Choroid plexus epithelial cell (primary cell): ENCODE measurements around the gene SENP7.

Experiments
- DNase-seq: peaks from one replicate; pipeline ENCODE4 v3.0.0-alpha.2; 2010; ENCODE audit warnings: low read depth
- H3K4me3 ChIP-seq: 2 replicates; pipeline ENCODE4 v1.5.1; 2011; ENCODE audit warnings: low read depth, mild to moderate bottlenecking, control low read depth, low read length, moderate library complexity
- TF ChIP-seq, protein P1 (sequence below): conservative IDR thresholded peaks from 2 replicates; pipeline ENCODE4 v1.5.1; 2011; ENCODE audit warnings: low read depth, mild to moderate bottlenecking, control low read depth, inconsistent platforms, low read length, moderate library complexity

The SENP7 gene

DNA sequence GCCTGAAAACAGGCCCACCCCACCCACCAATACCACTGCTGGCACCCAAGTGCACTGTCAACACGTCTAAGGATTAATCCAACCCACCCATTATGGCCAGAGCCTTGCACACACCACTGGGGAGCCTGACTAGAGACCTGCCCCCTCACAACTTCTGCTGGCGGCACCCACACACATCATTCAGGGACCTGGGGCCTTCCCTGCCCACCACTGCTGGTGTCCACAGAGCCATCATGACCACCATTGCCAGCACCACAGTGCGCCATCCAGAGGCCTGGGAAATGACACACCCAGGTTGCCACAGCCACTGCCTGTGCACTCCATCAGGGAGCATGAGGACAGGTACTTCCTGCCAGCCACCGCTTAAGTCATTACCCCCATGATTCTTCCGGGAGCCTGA is 125.7 kb downstream of the SENP7 start:
- DNase-seq: no peak
- TF ChIP-seq, protein P1, sequence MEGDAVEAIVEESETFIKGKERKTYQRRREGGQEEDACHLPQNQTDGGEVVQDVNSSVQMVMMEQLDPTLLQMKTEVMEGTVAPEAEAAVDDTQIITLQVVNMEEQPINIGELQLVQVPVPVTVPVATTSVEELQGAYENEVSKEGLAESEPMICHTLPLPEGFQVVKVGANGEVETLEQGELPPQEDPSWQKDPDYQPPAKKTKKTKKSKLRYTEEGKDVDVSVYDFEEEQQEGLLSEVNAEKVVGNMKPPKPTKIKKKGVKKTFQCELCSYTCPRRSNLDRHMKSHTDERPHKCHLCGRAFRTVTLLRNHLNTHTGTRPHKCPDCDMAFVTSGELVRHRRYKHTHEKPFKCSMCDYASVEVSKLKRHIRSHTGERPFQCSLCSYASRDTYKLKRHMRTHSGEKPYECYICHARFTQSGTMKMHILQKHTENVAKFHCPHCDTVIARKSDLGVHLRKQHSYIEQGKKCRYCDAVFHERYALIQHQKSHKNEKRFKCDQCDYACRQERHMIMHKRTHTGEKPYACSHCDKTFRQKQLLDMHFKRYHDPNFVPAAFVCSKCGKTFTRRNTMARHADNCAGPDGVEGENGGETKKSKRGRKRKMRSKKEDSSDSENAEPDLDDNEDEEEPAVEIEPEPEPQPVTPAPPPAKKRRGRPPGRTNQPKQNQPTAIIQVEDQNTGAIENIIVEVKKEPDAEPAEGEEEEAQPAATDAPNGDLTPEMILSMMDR: no peak
- H3K4me3 ChIP-seq: no peak overlapping the region

DNA sequence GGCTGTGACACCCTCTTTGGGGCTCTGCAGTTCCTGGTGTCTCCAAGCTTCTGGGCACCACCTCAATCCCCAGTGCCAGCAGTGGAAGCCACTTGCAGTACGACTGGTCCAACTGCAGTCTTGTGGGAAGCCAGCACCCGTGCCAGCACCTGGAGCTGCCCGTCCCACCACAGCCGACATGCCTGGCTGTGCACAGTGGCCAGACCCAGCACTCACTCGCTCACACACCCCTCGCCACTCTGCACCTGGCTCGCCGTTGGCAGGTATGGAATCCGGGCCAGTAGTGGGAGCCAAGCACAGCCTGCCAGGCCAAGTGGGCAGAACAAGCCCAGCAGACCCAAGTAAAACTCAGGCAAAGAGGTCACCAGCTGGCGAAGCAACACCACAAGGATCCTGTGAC is 128.6 kb downstream of the SENP7 start:
- no peak overlapping the region for H3K4me3 ChIP-seq
- TF ChIP-seq, protein P1: no peak
- no peak for DNase-seq

DNA sequence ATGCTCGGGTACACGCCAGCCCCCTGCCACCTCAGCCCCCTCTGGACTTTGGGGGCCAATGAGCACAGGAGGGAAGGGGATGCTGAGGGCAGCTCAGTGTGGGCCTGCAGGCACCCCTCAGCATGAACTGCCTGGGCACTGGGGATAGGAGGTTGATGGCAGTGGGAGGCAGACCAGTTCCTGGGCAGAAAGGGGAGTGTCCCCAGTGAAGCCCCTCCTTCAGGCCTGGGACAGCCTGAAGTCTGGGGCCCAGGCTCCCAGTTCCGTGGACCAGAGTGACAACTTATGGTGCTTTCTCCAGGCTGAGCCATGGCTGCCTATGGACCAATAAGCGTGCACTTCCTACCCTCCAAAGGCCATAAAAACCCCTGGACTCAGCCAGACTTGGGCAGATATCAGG is 129.4 kb downstream of the SENP7 start:
- DNase-seq: no peak

DNA sequence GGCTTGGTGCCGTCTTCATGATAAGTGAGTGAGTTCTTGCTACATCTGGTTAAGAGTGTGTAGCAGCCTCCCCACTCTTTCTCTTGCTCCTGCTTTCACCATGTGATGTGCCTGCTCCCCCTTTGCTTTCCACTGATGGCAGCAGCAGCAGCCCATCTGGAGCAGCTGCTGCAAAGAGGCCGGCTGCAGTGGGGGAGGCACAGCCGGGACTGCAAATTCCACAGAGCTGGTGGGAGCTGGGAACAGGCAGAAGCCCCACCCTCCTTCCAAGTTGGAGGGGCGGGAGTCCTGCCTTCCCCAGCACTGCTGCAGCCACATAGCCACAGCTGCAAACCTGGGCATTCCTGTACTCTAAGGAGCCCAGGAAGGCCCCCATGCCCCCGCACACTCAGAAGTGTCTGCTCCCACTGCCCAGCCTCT is 129.8 kb downstream of the SENP7 start:
- TF ChIP-seq, protein P1: no peak
- no peak overlapping the region for H3K4me3 ChIP-seq
- DNase-seq: peak; percentile 38

More for the DNA sequence above, 129.4 kb downstream of the SENP7 start:
- no peak overlapping the region for H3K4me3 ChIP-seq
- TF ChIP-seq, protein P1: no peak

DNA sequence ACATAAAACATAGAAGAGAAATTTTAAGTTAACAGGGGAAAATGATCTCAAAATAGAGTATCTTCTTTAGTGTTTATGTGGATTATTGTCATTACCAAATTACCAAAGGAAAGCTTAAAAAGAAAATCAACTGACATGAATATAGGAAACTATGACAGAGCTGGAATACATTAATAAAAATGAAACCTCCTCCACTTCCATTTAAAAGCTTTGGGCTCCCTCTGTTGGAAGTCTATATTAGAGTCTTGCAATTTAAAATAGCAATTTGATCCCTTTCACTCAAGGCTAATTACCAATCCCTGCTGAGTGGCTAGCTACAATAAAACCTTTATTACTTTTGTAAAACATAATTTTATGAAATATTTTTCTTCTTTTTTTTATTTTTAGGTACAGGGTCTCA is 131.2 kb downstream of the SENP7 start:
- TF ChIP-seq, protein P1: peak; percentile 53
- DNase-seq: peak; percentile 73
- H3K4me3 ChIP-seq: no peak overlapping the region

DNA sequence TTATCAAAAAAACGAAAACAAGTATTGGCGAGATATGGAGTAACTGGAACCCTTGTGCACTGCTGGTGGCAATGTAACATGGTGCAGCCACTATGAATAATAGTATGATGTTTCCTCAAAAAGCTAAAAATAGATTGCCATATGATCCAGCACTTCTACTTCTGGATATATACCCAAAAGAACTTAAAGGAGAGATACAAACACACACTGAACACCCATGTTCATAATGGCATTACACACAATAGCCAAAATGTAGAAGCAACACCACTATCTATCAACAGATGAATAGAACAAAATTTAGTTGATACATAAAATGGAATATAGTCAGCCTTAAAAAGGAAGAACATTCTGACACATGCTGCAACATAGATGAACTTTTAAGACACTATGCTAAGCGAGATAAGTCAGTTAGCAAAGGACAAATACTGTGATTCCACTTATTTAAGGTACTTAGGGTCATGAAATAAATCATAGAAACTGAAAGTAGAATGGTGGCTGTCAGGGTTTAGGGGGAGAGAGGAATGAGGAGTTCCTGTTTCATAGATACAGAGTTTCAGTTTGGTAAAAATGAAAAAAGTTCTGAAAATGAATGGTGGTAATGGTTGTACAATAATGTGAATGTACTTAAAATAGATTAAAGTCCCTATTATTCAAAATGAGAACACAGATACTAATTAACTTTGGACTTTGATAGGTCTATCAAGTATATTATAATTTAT is 133.2 kb downstream of the SENP7 start:
- no peak for DNase-seq
- H3K4me3 ChIP-seq: no peak overlapping the region

More for the DNA sequence above, 133.2 kb downstream of the SENP7 start:
- TF ChIP-seq, protein P1: no peak
